SU-DHL-6 (cell line): ENCODE data around the gene BTBD2.

Experiments used
- H2AFZ ChIP-seq: fragments of 200-600 bp; sonication (generic); 2 replicates; pipeline ENCODE4 v1.6.1; 2014; ENCODE audit warnings: low read depth, mild to moderate bottlenecking, moderate library complexity, mixed read lengths, antibody characterized with exemption, low read length; ENCODE audit not compliant: severe bottlenecking
- H3F3A ChIP-seq: fragments of 200-600 bp; shearing (Covaris generic); 2 replicates; pipeline ENCODE4 v1.6.0; 2016; ENCODE audit warnings: antibody characterized with exemption, mild to moderate bottlenecking; ENCODE audit not compliant: insufficient read depth
- H3K27ac ChIP-seq: fragments of 200-600 bp; sonication (generic); 2 replicates; pipeline ENCODE4 v1.5.1; 2016; ENCODE audit warnings: low read depth, mild to moderate bottlenecking, low read length, moderate library complexity, mixed read lengths
- H3K27me3 ChIP-seq: fragments of 200-600 bp; sonication (generic), shearing (Covaris generic); 2 replicates; pipeline ENCODE4 v1.6.0; 2014; ENCODE audit warnings: mild to moderate bottlenecking, low read length
- H3K36me3 ChIP-seq: fragments of 200-600 bp; sonication (generic); 2 replicates; pipeline ENCODE4 v1.6.1; 2014; ENCODE audit warnings: mild to moderate bottlenecking, low read length, mixed read lengths
- H3K4me2 ChIP-seq: fragments of 300-600, 200-600 bp; shearing (Covaris generic), sonication (generic); 2 replicates; pipeline ENCODE4 v1.6.0; 2014; ENCODE audit warnings: low read length, low read depth, mild to moderate bottlenecking; ENCODE audit not compliant: poor library complexity, severe bottlenecking
- H3K4me3 ChIP-seq: fragments of 200-600 bp; sonication (generic); 2 replicates; pipeline ENCODE4 v1.5.1; 2014; ENCODE audit warnings: antibody characterized with exemption, low read length, mild to moderate bottlenecking, mixed read lengths; ENCODE audit not compliant: insufficient read depth, poor library complexity, severe bottlenecking
- H3K79me2 ChIP-seq: fragments of 200-600 bp; sonication (generic); 2 replicates; pipeline ENCODE4 v1.6.1; 2014; ENCODE audit warnings: mild to moderate bottlenecking, low read length, moderate library complexity; ENCODE audit not compliant: insufficient read depth
- H3K9ac ChIP-seq: fragments of 200-600 bp; sonication (generic); 2 replicates; pipeline ENCODE4 v1.7.0; 2014; ENCODE audit warnings: mild to moderate bottlenecking, low read length
- H3K9me2 ChIP-seq: fragments of 200-600 bp; sonication (generic); replicated peaks from 2 replicates; pipeline ENCODE4 v1.6.1; 2014; ENCODE audit warnings: low read length; ENCODE audit not compliant: insufficient read depth
- H3K9me3 ChIP-seq: fragments of 200-600 bp; sonication (generic); 2 replicates; pipeline ENCODE4 v1.6.1; 2014; ENCODE audit warnings: low read length, mixed read lengths; ENCODE audit not compliant: insufficient read depth
- H4K20me1 ChIP-seq: fragments of 200-600 bp; sonication (generic); 2 replicates; pipeline ENCODE4 v1.6.1; 2014; ENCODE audit warnings: low read depth, mild to moderate bottlenecking, antibody characterized with exemption, low read length, moderate library complexity, mixed read lengths
- CTCF ChIP-seq: fragments of 200-600 bp; sonication (generic); IDR thresholded peaks from one replicate; pipeline ENCODE4 v1.5.1; 2017; ENCODE audit warnings: antibody characterized with exemption, mild to moderate bottlenecking, low read length, moderate library complexity; ENCODE audit not compliant: insufficient read depth, poor library complexity, severe bottlenecking
- EZH2phosphoT487 ChIP-seq: fragments of 200-600 bp; sonication (generic), shearing (Covaris generic); conservative IDR thresholded peaks from 2 replicates; pipeline ENCODE4 v1.6.1; 2018; ENCODE audit warnings: mild to moderate bottlenecking, antibody characterized with exemption, low read length, moderate library complexity, mixed read lengths

The BTBD2 gene

DNA sequence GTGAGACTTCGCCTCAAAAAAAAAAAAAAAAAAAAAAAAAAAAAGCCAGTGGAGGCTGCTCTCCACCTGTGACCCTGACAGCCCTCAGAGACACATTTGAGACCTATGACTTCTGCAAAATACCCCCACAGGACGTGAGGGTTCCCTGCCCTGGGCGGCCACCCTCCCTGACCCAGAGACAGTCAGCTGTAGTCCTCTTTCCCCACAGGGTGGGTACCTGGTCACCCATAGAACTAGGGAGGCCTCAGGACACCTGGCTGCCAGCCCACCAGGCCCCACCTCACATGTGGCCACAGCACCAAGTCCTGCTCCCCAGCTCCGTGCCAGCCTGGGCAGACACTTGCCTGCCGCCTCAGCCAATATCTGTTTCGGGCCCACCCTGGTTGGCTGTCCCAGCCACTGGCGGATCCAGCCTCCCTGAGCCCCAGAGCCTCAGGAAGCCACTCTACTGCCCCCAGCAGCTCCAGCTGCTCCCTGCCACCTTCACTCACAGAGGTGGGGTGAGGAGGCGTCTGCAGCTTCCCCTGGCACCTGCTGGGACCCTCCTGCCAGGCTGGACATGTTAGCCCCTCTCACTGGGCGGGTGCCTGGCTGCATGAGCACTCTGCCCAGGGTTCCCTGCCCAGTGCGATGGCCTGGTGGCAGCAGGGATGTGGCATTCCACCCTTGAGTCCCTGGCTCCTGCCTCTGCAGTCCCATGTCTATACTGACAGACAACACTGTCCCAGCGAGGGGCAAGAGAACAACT lies 28.6 kb upstream of the BTBD2 start:
- no peaks in the 10 kb centered on the region for H3K27me3 ChIP-seq
- H3K27ac ChIP-seq: peak overlapping the region; percentile 45
- no peaks in the 10 kb centered on the region for H3K9me2 ChIP-seq
- H3K79me2 ChIP-seq: peaks cover 26% of the 10 kb centered on the region
- H3K9me3 ChIP-seq: no peaks in the 10 kb centered on the region
- no peak overlapping the region for H3K4me3 ChIP-seq
- H3K9ac ChIP-seq: no peak overlapping the region
- no peaks in the 10 kb centered on the region for H3K36me3 ChIP-seq
- no peak overlapping the region for H2AFZ ChIP-seq
- H4K20me1 ChIP-seq: no peaks in the 10 kb centered on the region
- TF ChIP-seq CTCF (no peak), EZH2phosphoT487 (no peak)
- H3K4me2 ChIP-seq: no peak overlapping the region
- peaks cover 8% of the 10 kb centered on the region; the same call in 1 of the 2 replicates for H3F3A ChIP-seq

DNA sequence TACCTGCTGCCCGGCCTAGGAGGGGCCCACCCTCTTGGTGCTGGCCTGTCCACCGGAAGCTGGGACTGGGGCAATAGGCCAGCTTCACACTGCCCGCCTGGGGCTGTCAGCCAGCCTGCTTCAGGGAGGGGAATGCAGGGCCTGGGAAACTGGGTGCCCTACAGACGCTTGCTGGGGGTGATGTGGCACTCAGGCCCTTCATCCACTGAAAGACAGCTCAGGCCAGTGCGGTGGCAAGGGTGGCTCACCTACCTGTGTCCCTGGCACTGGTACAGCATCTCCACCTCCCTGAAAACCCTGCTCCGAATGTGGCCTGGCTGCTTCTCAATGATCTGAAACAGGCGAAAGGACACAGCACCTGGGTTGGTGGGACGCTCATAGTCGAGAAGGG lies 27.7 kb upstream of the BTBD2 start:
- H3K27me3 ChIP-seq: no peaks in the 10 kb centered on the region
- TF ChIP-seq EZH2phosphoT487: no peak
- no peak for TF ChIP-seq CTCF
- no peak overlapping the region for H3K4me3 ChIP-seq
- no peaks in the 10 kb centered on the region for H3K9me2 ChIP-seq
- H3K79me2 ChIP-seq: peaks cover 17% of the 10 kb centered on the region
- no peak overlapping the region for H2AFZ ChIP-seq
- peaks cover 8% of the 10 kb centered on the region; the same call in 1 of the 2 replicates for H3F3A ChIP-seq
- H3K9me3 ChIP-seq: no peaks in the 10 kb centered on the region
- peak overlapping the region; percentile 69 for H3K27ac ChIP-seq
- peak overlapping the region; percentile 54 for H3K4me2 ChIP-seq
- H4K20me1 ChIP-seq: no peaks in the 10 kb centered on the region
- H3K9ac ChIP-seq: 0 out of 2 replicates have a peak overlapping the region, but pooled peaks have one; percentile 49
- no peaks in the 10 kb centered on the region for H3K36me3 ChIP-seq

- Histone ChIP-seq H3F3A (peaks cover 10% of the 10 kb centered on the region; the same call in 1 of the 2 replicates), H3K36me3 (no peaks in the 10 kb centered on the region), H3K9me2 (no peaks in the 10 kb centered on the region), H3K9me3 (no peaks in the 10 kb centered on the region), H3K4me2 (peak overlapping the region; percentile 54), H3K27me3 (no peaks in the 10 kb centered on the region), H2AFZ (no peak overlapping the region), H3K27ac (peak overlapping the region; percentile 69), H4K20me1 (peaks cover 2% of the 10 kb centered on the region; the same call in 1 of the 2 replicates), H3K9ac (peak overlapping the region; percentile 49), H3K4me3 (peak overlapping the region; percentile 41), H3K79me2 (peaks cover 11% of the 10 kb centered on the region)
- TF ChIP-seq EZH2phosphoT487: no peak
- TF ChIP-seq CTCF: no peak
Measured at GRCh38 chr19:2042485-2043250, 27.2 kb upstream of the BTBD2 start.
